ENCODE measurements around the gene EIF5A. TPM values are rescaled to one million over a fixed set of nuclear protein-coding genes. Genes with fewer than 3 reads are reported as not detected.
A peak's percentile ranks its signal among the peaks of the same experiment; 100 is the strongest.

EIF5A gene
- polyA plus RNA-seq, 2 of the 4 experiments (the other 2 are of a cell fraction), result 969 to 1,918 TPM

- Histone ChIP-seq H3K4me3 (peak within 1 kb of the TSS; percentile 75), H3K4me2 (peak within 1 kb of the TSS; percentile 90), H3K27ac (peak within 1 kb of the TSS; percentile 88 to 95), H3K4me1 (peaks cover 47% of the 10 kb centered on the region), H3K9me3 (no peaks in the 10 kb centered on the region)
- WGBS (ENCODE audit: missing lambda C conversion rate), result under 1% methylated on average over 58 of the region's 95 CpGs
- FAIRE-seq (no peak), DNase-seq (ENCODE audit: low read depth in 1 of 2, low spot score in 1 of 2) (peak; percentile 93 to 95), ATAC-seq (peak; percentile 77 to 82)
- ChIA-PET CTCF (interaction anchor here (0.8 to 6.1 kb wide), 8 partner anchors 8 to 245 kb away, joined by 3 to 58 read pairs (median 5); no protein-coding TSS in a partner anchor), POLR2A (interaction anchor here (0.5 to 4.0 kb wide), 4 partner anchors 15 to 404 kb away, joined by 3 to 22 read pairs (median 7); partner anchors contain the start of genes ACAP1 and NEURL4)
- TF ChIP-seq BHLHE40 (IDR thresholded peaks at IDR 0.05; ENCODE audit: low read depth, low read length) (peak; percentile 64; the same call in 1 of the 2 replicates), HOXA7 (CRISPR knock-in tag; IDR thresholded peaks at IDR 0.05) (peak; percentile 75; the same call in 1 of the 2 replicates), EHF (CRISPR knock-in tag; IDR thresholded peaks at IDR 0.05) (peak; percentile 58; the same call in 1 of the 2 replicates), HMGXB4 (CRISPR knock-in tag; IDR thresholded peaks at IDR 0.05; ENCODE audit: borderline replicate concordance) (no peak), CTCF (IDR thresholded peaks at IDR 0.05) (no peak), BCL3 (IDR thresholded peaks at IDR 0.05) (peak; percentile 90), JUN (IDR thresholded peaks at IDR 0.05) (peak; percentile 94 to 98), MYC (IDR thresholded peaks at IDR 0.05; ENCODE audit: borderline replicate concordance, low read length) (peak; percentile 59; the same call in 1 of the 2 replicates), E2F6 (IDR thresholded peaks at IDR 0.05; ENCODE audit: borderline replicate concordance, low read depth) (peak; percentile 77), REST (IDR thresholded peaks at IDR 0.05) (peak; percentile 90), ZSCAN20 (CRISPR knock-in tag; IDR thresholded peaks at IDR 0.05) (no peak), CHD2 (IDR thresholded peaks at IDR 0.05; ENCODE audit: low read length, partially characterized antibody) (peak; percentile 48), HDAC2 (IDR thresholded peaks at IDR 0.05) (no peak), NPAS2 (CRISPR knock-in tag; IDR thresholded peaks at IDR 0.05; ENCODE audit: borderline replicate concordance) (peak; percentile 54; the same call in 1 of the 2 replicates), EP300 (IDR thresholded peaks at IDR 0.05) (peak in 1 of 2 experiments; percentile 6; a peak in 1 of 5 replicates), FOSB (CRISPR knock-in tag; IDR thresholded peaks at IDR 0.05) (peak; percentile 89), PBX3 (IDR thresholded peaks at IDR 0.05) (peak; percentile 87), FOSL2 (IDR thresholded peaks at IDR 0.05) (no peak), FOSL2 (CRISPR knock-in tag; IDR thresholded peaks at IDR 0.05) (peak; percentile 8; the same call in 1 of the 2 replicates), TP53 (CRISPR knock-in tag; IDR thresholded peaks at IDR 0.05) (peak; percentile 83; the same call in 1 of the 2 replicates), RARB (CRISPR knock-in tag; IDR thresholded peaks at IDR 0.05) (0 out of 2 replicates have a peak, but pooled peaks have one; percentile 46), TFCP2L1 (CRISPR knock-in tag; IDR thresholded peaks at IDR 0.05) (peak; percentile 89), CBX8 (IDR thresholded peaks at IDR 0.05) (no peak), ELK1 (IDR thresholded peaks at IDR 0.05; ENCODE audit: low read depth, low read length) (no peak), HOXB5 (CRISPR knock-in tag; IDR thresholded peaks at IDR 0.05) (peak; percentile 51; the same call in 1 of the 2 replicates), PHF8 (IDR thresholded peaks at IDR 0.05; ENCODE audit: borderline replicate concordance, low read depth) (peak; percentile 45; the same call in 1 of the 2 replicates), POLR2A (IDR thresholded peaks at IDR 0.05; ENCODE audit: low read length) (peak; percentile 82)
Measured at GRCh38 chr17:7314719-7315569, 7.5 kb downstream of the EIF5A start, which contains the start of gene GPS2. GPS2 (minus strand) TSS chr17:7315360; CDS start chr17:7315052, 308 bp downstream.

All from A549 (cell line).